KMS-11 (cell line): ENCODE results near the gene FGF22.
"Not testable (repeated sequence)": the region's sequence is repeated elsewhere in the genome, so short reads cannot be mapped to it uniquely, and the experiment has no call there.

Experiments used
- H2AFZ ChIP-seq: fragments of 200-600 bp; sonication (generic); 2 replicates; pipeline ENCODE4 v1.6.1; 2016; ENCODE audit warnings: antibody characterized with exemption, mixed run types, low read depth
- H3K27ac ChIP-seq: fragments of 200-600 bp; sonication (generic); 2 replicates; pipeline ENCODE4 v1.6.1; 2016; ENCODE audit warnings: mild to moderate bottlenecking, mixed run types
- H3K27me3 ChIP-seq: fragments of 200-600 bp; sonication (generic); 2 replicates; pipeline ENCODE4 v1.6.1; 2017; ENCODE audit warnings: mild to moderate bottlenecking, low read depth, mixed run types, moderate library complexity; ENCODE audit not compliant: insufficient read depth
- H3K36me3 ChIP-seq: fragments of 200-600 bp; sonication (generic); 2 replicates; pipeline ENCODE4 v1.6.1; 2017; ENCODE audit warnings: mild to moderate bottlenecking, mixed run types; ENCODE audit not compliant: insufficient read depth
- H3K4me1 ChIP-seq: fragments of 200-600 bp; sonication (generic); 2 replicates; pipeline ENCODE4 v1.6.1; 2016; ENCODE audit warnings: mild to moderate bottlenecking, low read depth, mixed run types; ENCODE audit not compliant: poor library complexity, severe bottlenecking
- H3K4me2 ChIP-seq: fragments of 200-600 bp; sonication (generic); 2 replicates; pipeline ENCODE4 v1.7.0; 2016; ENCODE audit warnings: mild to moderate bottlenecking, mixed run types
- H3K4me3 ChIP-seq: fragments of 200-600 bp; sonication (generic); IDR thresholded peaks from 2 replicates; pipeline ENCODE4 v1.6.1; 2017; ENCODE audit warnings: low read depth, low read length, mixed read lengths; ENCODE audit not compliant: insufficient read depth
- H3K79me2 ChIP-seq: fragments of 200-600 bp; sonication (generic); 2 replicates; pipeline ENCODE4 v1.6.1; 2016; ENCODE audit warnings: low read depth, mixed run types; ENCODE audit not compliant: insufficient read depth
- H3K9ac ChIP-seq: fragments of 200-600 bp; sonication (generic); 2 replicates; pipeline ENCODE4 v1.6.1; 2016; ENCODE audit warnings: mild to moderate bottlenecking, mixed run types
- H4K20me1 ChIP-seq: fragments of 200-600 bp; sonication (generic); 2 replicates; pipeline ENCODE4 v1.6.1; 2016; ENCODE audit warnings: mild to moderate bottlenecking, mixed run types; ENCODE audit not compliant: insufficient read depth
- CTCF ChIP-seq: fragments of 200-600 bp; sonication (generic); conservative IDR thresholded peaks from 2 replicates; pipeline ENCODE4 v1.6.1; 2017; ENCODE audit warnings: low read depth, mild to moderate bottlenecking, antibody characterized with exemption, low read length, moderate library complexity, mixed read lengths

FGF22 gene

GRCh38 chr19:601790-602189, 37.9 kb upstream of the FGF22 start:
- Histone ChIP-seq H3K79me2 (no peaks in the 10 kb centered on the region), H2AFZ (no peak overlapping the region), H4K20me1 (no peaks in the 10 kb centered on the region), H3K27me3 (peaks cover 4% of the 10 kb centered on the region; the same call in 1 of the 2 replicates), H3K27ac (no peak overlapping the region), H3K4me2 (no peak overlapping the region), H3K36me3 (no peaks in the 10 kb centered on the region), H3K4me3 (no peak overlapping the region), H3K4me1 (peaks cover 4% of the 10 kb centered on the region), H3K9ac (no peak overlapping the region)
- TF ChIP-seq CTCF: no peak

DNA sequence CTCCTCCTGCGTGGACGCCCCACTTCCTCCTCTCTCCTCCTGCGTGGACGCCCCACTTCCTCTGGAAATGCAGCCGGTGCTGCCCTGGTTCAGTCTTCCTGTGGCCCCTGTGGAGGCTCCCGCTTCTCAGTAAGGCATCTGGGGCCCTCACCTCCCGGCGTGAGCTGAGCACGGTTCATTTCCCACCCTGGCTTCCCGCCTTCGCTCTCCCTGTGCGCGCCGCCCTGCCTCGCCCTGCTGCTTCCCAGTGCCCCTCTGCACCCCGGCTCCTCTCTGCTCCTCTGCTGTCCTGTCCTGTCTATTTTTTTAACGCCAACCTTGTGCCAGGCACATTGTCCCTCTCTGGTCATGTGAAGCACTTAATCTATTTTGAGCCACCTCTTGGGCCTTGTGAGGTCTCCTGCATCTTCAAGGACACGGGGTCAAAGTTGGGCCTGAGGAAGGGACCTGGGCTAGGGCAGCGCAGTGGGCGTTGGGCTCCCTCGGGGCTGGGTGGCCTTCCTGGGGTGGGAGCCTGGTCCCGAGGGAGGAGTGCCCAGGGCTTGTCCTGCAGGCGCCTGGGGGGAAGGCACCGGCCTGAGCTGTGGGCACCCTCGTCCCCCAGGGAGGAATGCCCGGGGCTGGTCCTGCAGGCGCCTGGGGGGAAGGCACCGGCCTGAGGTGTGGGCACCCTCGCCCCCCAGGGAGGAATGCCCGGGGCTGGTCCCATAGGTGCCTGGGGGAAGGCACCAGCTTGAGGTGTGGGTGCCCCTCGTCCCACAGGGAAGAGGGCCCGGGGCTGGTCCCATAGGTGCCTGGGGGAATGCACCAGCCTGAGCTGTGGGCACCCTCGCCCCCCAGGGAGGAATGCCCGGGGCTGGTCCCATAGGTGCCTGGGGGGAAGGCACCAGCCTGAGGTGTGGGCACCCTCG, 37.0 kb upstream of the FGF22 start:
- no peaks in the 10 kb centered on the region for H3K36me3 ChIP-seq

DNA sequence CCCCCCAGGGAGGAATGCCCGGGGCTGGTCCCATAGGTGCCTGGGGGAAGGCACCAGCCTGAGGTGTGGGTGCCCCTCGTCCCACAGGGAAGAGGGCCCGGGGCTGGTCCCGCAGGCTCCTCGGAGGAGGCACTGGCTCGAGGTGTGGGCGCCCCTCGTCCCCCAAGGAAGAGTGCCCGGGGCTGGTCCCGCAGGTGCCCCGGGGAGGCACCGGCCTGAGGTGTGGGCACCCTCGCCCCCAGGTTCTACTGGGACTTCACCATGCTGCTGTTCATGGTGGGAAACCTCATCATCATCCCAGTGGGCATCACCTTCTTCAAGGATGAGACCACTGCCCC, 36.4 kb upstream of the FGF22 start:
- not testable (repeated sequence) for H2AFZ ChIP-seq, H3K36me3 ChIP-seq, H4K20me1 ChIP-seq, H3K9ac ChIP-seq, H3K4me3 ChIP-seq, H3K4me1 ChIP-seq, H3K79me2 ChIP-seq, H3K4me2 ChIP-seq, H3K27ac ChIP-seq, H3K27me3 ChIP-seq

More for the DNA sequence above, 37.0 kb upstream of the FGF22 start:
- no peak overlapping the region for H3K4me3 ChIP-seq
- no peak overlapping the region for H3K9ac ChIP-seq
- no peaks in the 10 kb centered on the region for H3K79me2 ChIP-seq
- H3K27me3 ChIP-seq: peaks cover 4% of the 10 kb centered on the region; the same call in 1 of the 2 replicates
- no peak overlapping the region for H2AFZ ChIP-seq
- TF ChIP-seq CTCF: no peak
- no peaks in the 10 kb centered on the region for H3K4me1 ChIP-seq
- no peak overlapping the region for H3K4me2 ChIP-seq
- H3K27ac ChIP-seq: no peak overlapping the region
- no peaks in the 10 kb centered on the region for H4K20me1 ChIP-seq

- not testable (repeated sequence) for H3K27ac ChIP-seq, H3K36me3 ChIP-seq, H3K9ac ChIP-seq, H3K4me1 ChIP-seq, H4K20me1 ChIP-seq, H3K4me2 ChIP-seq, H3K79me2 ChIP-seq, H2AFZ ChIP-seq, H3K27me3 ChIP-seq, H3K4me3 ChIP-seq
Observed at GRCh38 chr19:603779-604178, 35.9 kb upstream of the FGF22 start.

GRCh38 chr19:604355-604754, 35.3 kb upstream of the FGF22 start:
- no peaks in the 10 kb centered on the region for H4K20me1 ChIP-seq
- no peak overlapping the region for H3K4me2 ChIP-seq
- no peak overlapping the region for H3K4me3 ChIP-seq
- no peak overlapping the region for H3K27ac ChIP-seq
- no peak overlapping the region for H3K9ac ChIP-seq
- no peaks in the 10 kb centered on the region for H3K4me1 ChIP-seq
- no peaks in the 10 kb centered on the region for H3K79me2 ChIP-seq
- H3K27me3 ChIP-seq: peaks cover 4% of the 10 kb centered on the region; the same call in 1 of the 2 replicates
- no peaks in the 10 kb centered on the region for H3K36me3 ChIP-seq
- no peak overlapping the region for H2AFZ ChIP-seq
- TF ChIP-seq CTCF: no peak
